Body of pancreas (tissue), 4 donors: ENCODE measurements around the gene MALT1. TPM values are rescaled to one million over a fixed set of nuclear protein-coding genes. Genes with fewer than 3 reads are reported as not detected.
A peak's percentile ranks its signal among the peaks of the same experiment; 100 is the strongest.
"Not testable (repeated sequence)": the region's sequence is repeated elsewhere in the genome, so short reads cannot be mapped to it uniquely, and the experiment has no call there.

ENCODE experiments used
- ATAC-seq: fragments of 150-250 bp; one replicate; pipeline ENCODE4 v1.9.1; 2016
- DNase-seq, 4 donors: peaks; one replicate each; pipeline ENCODE4 v3.0.0-alpha.2; 2019
- H3K27ac ChIP-seq, 4 donors: fragments of 200-600 bp; sonication (generic); 1 replicate in 3 of 4; 2 replicates in 1 of 4; pipeline versions ENCODE4 v1.5.1 to v1.6.1; 2016 to 2019; ENCODE audit warnings: mild to moderate bottlenecking in 1 of 4, mixed read lengths in 1 of 4, moderate library complexity in 1 of 4
- H3K27me3 ChIP-seq, 2 donors: fragments of 200-600 bp; sonication (generic); one replicate each; pipeline ENCODE4 v1.6.0; 2016; ENCODE audit warnings: mild to moderate bottlenecking in 1 of 2
- H3K36me3 ChIP-seq, 2 donors: fragments of 200-600 bp; sonication (generic); replicated peaks in 1 of 2; 2 replicates each; pipeline ENCODE4 v1.5.1; 2016; ENCODE audit warnings: low read depth in 2 of 2; ENCODE audit not compliant: insufficient read depth in 1 of 2
- H3K4me1 ChIP-seq: fragments of 200-600 bp; sonication (generic); one replicate; pipeline ENCODE4 v1.6.0; 2016
- H3K4me3 ChIP-seq, 2 donors: fragments of 200-600 bp; sonication (generic); 1 replicate in 1 of 2; 2 replicates in 1 of 2; pipeline ENCODE4 v1.5.1; 2016 to 2019
- H3K9me3 ChIP-seq, 3 donors: fragments of 200-600 bp; sonication (generic); 1 replicate in 2 of 3; 2 replicates in 1 of 3; pipeline ENCODE4 v1.5.1; 2016
- CTCF ChIP-seq, 7 experiments: fragments of 450-650 bp in 4 of 7; fragments of 200-600 bp in 3 of 7; sonication (generic) in 3 of 7; IDR thresholded peaks; one replicate each; pipeline ENCODE4 v1.5.1; 2016 to 2019; ENCODE audit warnings: antibody characterized with exemption in 7 of 7
- POLR2A ChIP-seq, 3 donors: fragments of 450-650 bp; IDR thresholded peaks; one replicate each; pipeline ENCODE4 v1.6.1; 2016; ENCODE audit warnings: antibody characterized with exemption in 3 of 3, mild to moderate bottlenecking in 2 of 3
- WGBS, 2 donors: methylation state at CpG; one replicate each; pipeline ENCODE4 v1.1.5; 2017; 5-methylcytosine and 5-hydroxymethylcytosine counted together
- intact Hi-C: fragments of 100-400 bp; cut with DNase I; formaldehyde crosslinking; loops from one replicate; pipeline ENCODE4 v1.15.1; 2023
- total RNA-seq, 2 donors: library from RNA; depleted of rRNA; stranded (reverse); fragments of >200 nt; gene quantifications; one replicate each; pipeline ENCODE4 v1.1.0, GENCODE V29; 2016

Gene MALT1
- total RNA-seq, 2 donors from 2014 or later = 9.6 to 14.5 TPM

- H3K27me3 ChIP-seq = no peaks in the 10 kb centered on the region
- TF ChIP-seq POLR2A (IDR thresholded peaks at IDR 0.05) (no peak), CTCF (IDR thresholded peaks at IDR 0.05) (no peak)
- intact Hi-C loops = no loop called here
- WGBS, 2 donors = 69 to 78% methylated on average over 3 of the region's 3 CpGs
- H3K36me3 ChIP-seq = peaks cover 3 to 10% of the 10 kb centered on the region in 2 donors
- no peak overlapping the region for H3K27ac ChIP-seq
- no peaks in the 10 kb centered on the region for H3K4me1 ChIP-seq
- no peaks in the 10 kb centered on the region for H3K9me3 ChIP-seq
- DNase-seq (no peak), ATAC-seq (no peak)
- H3K4me3 ChIP-seq = no peak overlapping the region
Observed at GRCh38 chr18:58753976-58754375, 82.7 kb downstream of the MALT1 start.

GRCh38 chr18:58754544-58755068 lies 83.3 kb downstream of the MALT1 start:
- no peak overlapping the region for H3K4me3 ChIP-seq
- no peak overlapping the region for H3K27ac ChIP-seq
- no peaks in the 10 kb centered on the region for H3K4me1 ChIP-seq
- DNase-seq (peak in 1 of 4 donors; percentile 33), ATAC-seq (no peak)
- H3K36me3 ChIP-seq = peaks cover 2 to 5% of the 10 kb centered on the region in 2 donors
- H3K27me3 ChIP-seq = no peaks in the 10 kb centered on the region
- WGBS, 2 donors = 53 to 62% methylated on average over 9 to 10 of the region's 10 CpGs
- intact Hi-C loops = no loop called here
- no peaks in the 10 kb centered on the region for H3K9me3 ChIP-seq
- TF ChIP-seq CTCF (IDR thresholded peaks at IDR 0.05) = no peak

- Histone ChIP-seq H3K27me3 (no peaks in the 10 kb centered on the region), H3K4me1 (no peaks in the 10 kb centered on the region), H3K27ac (no peak overlapping the region), H3K4me3 (no peak overlapping the region), H3K36me3 (no peaks in the 10 kb centered on the region), H3K9me3 (no peaks in the 10 kb centered on the region)
- ATAC-seq (peak; percentile 9), DNase-seq (no peak)
- WGBS, 2 donors = 78 to 81% methylated on average over 14 to 15 of the region's 15 CpGs
- intact Hi-C loops = no loop called here
- TF ChIP-seq CTCF (IDR thresholded peaks at IDR 0.05) = no peak
- TF ChIP-seq POLR2A (IDR thresholded peaks at IDR 0.05) = no peak
Observed at GRCh38 chr18:58755304-58756010, 84.2 kb downstream of the MALT1 start.

- no peaks in the 10 kb centered on the region for H3K27me3 ChIP-seq
- no peak overlapping the region for H3K27ac ChIP-seq
- ATAC-seq (no peak), DNase-seq (no peak)
- no peaks in the 10 kb centered on the region for H3K9me3 ChIP-seq
- no peak overlapping the region for H3K4me3 ChIP-seq
- no peaks in the 10 kb centered on the region for H3K36me3 ChIP-seq
- intact Hi-C loops = no loop called here
- no peaks in the 10 kb centered on the region for H3K4me1 ChIP-seq
- 87 to 92% methylated on average over 6 to 9 of the region's 10 CpGs for WGBS, 2 donors
- no peak for TF ChIP-seq POLR2A (IDR thresholded peaks at IDR 0.05)
Observed at GRCh38 chr18:58756148-58756547, 84.9 kb downstream of the MALT1 start.

GRCh38 chr18:58756596-58757240 lies 85.5 kb downstream of the MALT1 start:
- TF ChIP-seq POLR2A (IDR thresholded peaks at IDR 0.05) (no peak), CTCF (IDR thresholded peaks at IDR 0.05) (no peak)
- DNase-seq (no peak), ATAC-seq (no peak)
- WGBS, 2 donors = 57 to 85% methylated on average over 2 to 8 of the region's 8 CpGs
- no peaks in the 10 kb centered on the region for H3K9me3 ChIP-seq
- H3K4me1 ChIP-seq = peaks cover under 1% of the 10 kb centered on the region
- no peak overlapping the region for H3K27ac ChIP-seq
- intact Hi-C loops = no loop called here
- H3K36me3 ChIP-seq = no peaks in the 10 kb centered on the region
- no peak overlapping the region for H3K4me3 ChIP-seq
- H3K27me3 ChIP-seq = no peaks in the 10 kb centered on the region

GRCh38 chr18:58757351-58757750 lies 86.1 kb downstream of the MALT1 start:
- ATAC-seq, H3K27me3 ChIP-seq, H3K27ac ChIP-seq, H3K36me3 ChIP-seq, H3K9me3 ChIP-seq, H3K4me1 ChIP-seq, intact Hi-C loops, DNase-seq, H3K4me3 ChIP-seq: not testable (repeated sequence)
- 88 to 91% methylated on average over 5 to 7 of the region's 7 CpGs for whole genome bisulfite sequencing, 2 donors
